Activated CD4-positive, alpha-beta T cell treated with anti-CD3 and anti-CD28 coated beads, Interleukin-2, amount 10 ng/mL, durations not matched to agents 7 days and 5 days (primary cell): ENCODE data around the gene SLC25A21. TPM values are rescaled to one million over a fixed set of nuclear protein-coding genes. Genes with fewer than 3 reads are reported as not detected.

ENCODE experiments used
- CTCF ChIA-PET: fragments of 350-600 bp; sonication (Branson Sonifier 250); formaldehyde crosslinking; loops from one replicate; lab custom pipeline; 2021; ENCODE audit warnings: antibody characterized with exemption; lab: Charles Lee
- POLR2A ChIA-PET: fragments of 350-600 bp; sonication (Branson Sonifier 250); formaldehyde crosslinking; loops from one replicate; lab custom pipeline; 2021; ENCODE audit warnings: antibody characterized with exemption; lab: Charles Lee
- DNase-seq: peaks from one replicate; pipeline ENCODE4 v3.0.0-alpha.2; 2020
- H3K27ac Mint-ChIP-seq: one replicate; pipeline ENCODE4 v1.8.0; 2021; ENCODE audit warnings: mild to moderate bottlenecking, moderate library complexity, mixed read lengths
- H3K27me3 Mint-ChIP-seq: one replicate; pipeline ENCODE4 v1.8.0; 2021; ENCODE audit warnings: mixed read lengths
- H3K36me3 Mint-ChIP-seq: one replicate; pipeline ENCODE4 v1.8.0; 2021; ENCODE audit warnings: low read depth, mixed read lengths
- H3K4me1 Mint-ChIP-seq: one replicate; pipeline ENCODE4 v1.8.0; 2021; ENCODE audit warnings: mixed read lengths
- H3K4me3 Mint-ChIP-seq: one replicate; pipeline ENCODE4 v1.8.0; 2021; ENCODE audit warnings: mild to moderate bottlenecking, moderate library complexity, mixed read lengths
- H3K9me3 Mint-ChIP-seq: one replicate; pipeline ENCODE4 v1.8.0; 2021; ENCODE audit warnings: mixed read lengths
- total RNA-seq, 2 experiments: library from RNA; stranded (reverse); gene quantifications; one replicate each; pipeline ENCODE4 v1.2.3, GENCODE V29; 2021

Gene SLC25A21
- total RNA-seq, 2 experiments from 2014 or later, result not detected

DNA sequence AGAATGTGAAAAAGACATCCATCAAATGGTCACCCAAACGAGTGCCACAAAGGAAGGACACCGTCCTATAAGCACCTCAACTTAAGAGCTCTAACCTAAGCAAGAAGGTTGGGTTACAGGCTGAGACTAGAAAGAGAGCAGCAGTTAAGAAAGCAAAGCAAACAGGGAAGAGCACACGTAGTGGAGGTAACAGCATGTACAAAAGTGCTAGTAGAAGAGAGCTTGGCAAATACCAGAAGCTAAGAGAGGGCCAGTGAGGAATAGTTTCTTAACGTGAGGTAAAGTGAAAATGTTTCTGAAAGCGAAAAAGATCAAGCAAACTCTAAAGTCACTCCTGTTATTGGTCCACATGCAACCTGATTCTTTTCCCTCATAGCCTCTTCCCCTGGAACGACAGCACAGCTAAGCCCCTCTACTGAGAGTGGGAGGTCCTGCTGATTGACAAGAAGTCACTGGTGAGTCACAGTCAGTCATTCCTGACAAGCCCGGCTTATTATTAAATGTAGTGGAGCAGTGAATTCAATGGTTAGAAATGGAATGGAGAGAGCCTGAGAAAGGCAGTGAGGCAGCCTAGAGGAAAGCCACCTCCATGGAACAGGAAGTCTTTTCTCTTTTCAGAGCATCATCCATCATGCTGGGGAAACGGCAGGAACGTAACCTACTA lies 204.4 kb downstream of the SLC25A21 start:
- Mint-ChIP-seq H3K36me3 (no peaks in the 10 kb centered on the region), H3K27me3 (no peaks in the 10 kb centered on the region), H3K9me3 (no peaks in the 10 kb centered on the region), H3K4me1 (no peaks in the 10 kb centered on the region), H3K4me3 (no peak overlapping the region), H3K27ac (no peak overlapping the region)
- DNase-seq, result no peak
- POLR2A ChIA-PET, result no interaction called here
- CTCF ChIA-PET, result no interaction called here

DNA sequence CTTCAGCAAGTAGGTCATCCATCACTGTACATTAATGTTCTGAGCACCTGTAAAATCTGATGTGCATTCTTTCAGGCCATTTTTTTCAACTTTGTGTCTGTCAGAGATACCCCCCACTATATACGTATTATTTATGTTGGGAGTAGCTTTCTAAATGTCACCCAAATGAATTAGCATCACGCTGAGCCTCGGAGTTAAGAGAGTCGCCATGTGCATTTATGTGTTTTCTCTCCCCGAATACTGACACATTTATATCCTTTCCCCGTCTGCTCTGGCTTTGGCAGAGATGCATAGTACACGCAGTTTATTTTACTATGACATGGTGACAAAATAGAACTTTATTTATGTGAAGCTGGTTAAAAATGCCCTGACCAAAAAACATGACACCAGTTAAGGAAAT lies 216.4 kb downstream of the SLC25A21 start:
- Mint-ChIP-seq H3K27me3 (no peaks in the 10 kb centered on the region), H3K4me3 (no peak overlapping the region), H3K27ac (no peak overlapping the region), H3K9me3 (no peaks in the 10 kb centered on the region), H3K4me1 (no peaks in the 10 kb centered on the region), H3K36me3 (no peaks in the 10 kb centered on the region)
- ChIA-PET CTCF (no interaction called here), POLR2A (no interaction called here)
- DNase-seq, result no peak

DNA sequence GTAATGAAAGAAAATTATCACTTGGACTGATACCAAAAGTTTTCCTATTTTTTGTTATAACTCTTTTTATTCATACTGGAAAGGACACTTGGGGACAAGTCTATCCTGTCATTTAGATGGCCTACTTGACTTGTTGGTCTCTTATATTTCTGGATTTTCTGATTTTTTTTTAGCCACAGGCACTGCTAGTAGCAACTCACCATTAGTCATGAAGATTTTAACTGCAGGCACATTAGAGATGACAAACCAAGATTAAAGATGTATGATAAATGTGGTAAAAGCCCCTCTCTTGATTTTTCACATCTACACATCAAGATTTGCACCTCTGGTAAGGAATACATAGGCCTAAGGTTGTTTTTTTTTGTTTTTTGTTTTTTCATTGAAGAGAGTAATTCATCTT lies 217.0 kb downstream of the SLC25A21 start:
- H3K9me3 Mint-ChIP-seq, result no peaks in the 10 kb centered on the region
- CTCF ChIA-PET, result no interaction called here
- POLR2A ChIA-PET, result no interaction called here
- no peaks in the 10 kb centered on the region for H3K27me3 Mint-ChIP-seq
- H3K27ac Mint-ChIP-seq, result no peak overlapping the region
- H3K36me3 Mint-ChIP-seq, result no peaks in the 10 kb centered on the region
- DNase-seq, result no peak
- H3K4me3 Mint-ChIP-seq, result no peak overlapping the region
- H3K4me1 Mint-ChIP-seq, result no peaks in the 10 kb centered on the region

DNA sequence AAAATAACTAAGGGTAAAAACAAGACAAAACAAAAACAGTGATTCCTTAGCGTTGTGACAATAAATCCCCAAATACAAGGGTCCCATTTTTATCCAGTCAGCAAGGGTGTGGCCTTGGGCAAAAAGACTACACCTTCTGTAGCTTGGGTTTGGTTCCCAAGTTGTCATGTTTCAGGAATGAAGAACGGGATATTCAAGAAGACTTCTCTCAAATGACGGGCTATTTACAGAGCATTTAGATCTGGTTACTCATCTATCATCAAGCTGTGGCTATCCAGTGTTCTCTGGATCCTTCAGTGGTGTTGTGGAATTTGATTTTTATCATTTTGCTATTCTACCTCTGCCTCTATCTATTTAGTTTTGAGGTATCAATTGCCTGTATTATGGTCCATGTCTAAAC lies 219.7 kb downstream of the SLC25A21 start:
- no peak overlapping the region for H3K4me3 Mint-ChIP-seq
- H3K36me3 Mint-ChIP-seq, result no peaks in the 10 kb centered on the region
- H3K27me3 Mint-ChIP-seq, result no peaks in the 10 kb centered on the region
- H3K9me3 Mint-ChIP-seq, result no peaks in the 10 kb centered on the region
- H3K4me1 Mint-ChIP-seq, result no peaks in the 10 kb centered on the region
- no peak overlapping the region for H3K27ac Mint-ChIP-seq
- DNase-seq, result no peak
- ChIA-PET CTCF (no interaction called here), POLR2A (no interaction called here)

DNA sequence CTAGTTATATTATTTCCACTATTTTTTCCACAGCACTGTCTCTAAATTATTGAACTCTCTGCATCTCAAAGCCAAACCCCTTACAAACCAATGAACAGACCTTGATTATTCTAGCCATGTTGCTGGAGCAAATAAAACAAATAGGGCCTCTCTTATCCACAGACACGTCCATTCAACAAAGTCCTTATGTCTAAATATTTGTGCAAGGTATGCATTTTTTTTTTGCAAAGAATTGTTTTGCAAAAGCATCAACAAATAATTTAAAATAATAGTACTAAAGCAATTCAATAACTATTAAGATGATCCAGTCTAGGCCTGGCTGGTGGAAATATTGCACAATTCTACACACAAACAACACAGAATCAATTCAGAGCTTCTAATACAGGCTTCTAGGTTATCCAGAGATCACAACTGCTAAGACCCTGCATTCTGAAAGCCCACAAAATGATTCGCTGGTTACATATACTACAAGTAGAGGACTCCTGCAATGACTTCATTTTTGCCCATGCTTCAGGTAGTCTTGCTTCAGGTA lies 221.0 kb downstream of the SLC25A21 start:
- H3K27me3 Mint-ChIP-seq, result no peaks in the 10 kb centered on the region
- no peaks in the 10 kb centered on the region for H3K4me1 Mint-ChIP-seq
- DNase-seq, result no peak
- H3K9me3 Mint-ChIP-seq, result no peaks in the 10 kb centered on the region
- H3K4me3 Mint-ChIP-seq, result no peak overlapping the region
- CTCF ChIA-PET, result no interaction called here
- no peak overlapping the region for H3K27ac Mint-ChIP-seq
- no peaks in the 10 kb centered on the region for H3K36me3 Mint-ChIP-seq
- POLR2A ChIA-PET, result no interaction called here

DNA sequence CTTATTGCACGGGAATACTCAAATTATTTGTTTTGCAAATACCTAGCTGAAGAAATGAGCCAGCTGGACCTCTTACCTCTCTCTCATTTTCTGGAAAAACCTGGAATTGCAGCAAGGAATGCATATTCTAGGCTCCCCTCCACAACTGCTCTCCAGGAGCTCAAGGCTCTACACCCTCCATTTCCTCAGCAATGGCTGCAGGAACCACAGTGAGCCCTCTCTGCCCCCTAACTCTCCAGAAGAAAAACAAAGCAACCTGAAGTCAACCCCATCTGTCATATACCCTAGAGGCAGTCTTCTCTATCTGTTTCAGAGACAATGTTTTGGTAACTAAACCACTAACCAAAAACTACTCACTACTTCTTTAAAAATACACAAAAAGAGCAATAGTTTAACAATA lies 221.6 kb downstream of the SLC25A21 start:
- H3K27ac Mint-ChIP-seq, result no peak overlapping the region
- no peaks in the 10 kb centered on the region for H3K27me3 Mint-ChIP-seq
- H3K4me1 Mint-ChIP-seq, result no peaks in the 10 kb centered on the region
- no peak for DNase-seq
- H3K36me3 Mint-ChIP-seq, result no peaks in the 10 kb centered on the region
- no peak overlapping the region for H3K4me3 Mint-ChIP-seq
- ChIA-PET POLR2A (no interaction called here), CTCF (no interaction called here)
- H3K9me3 Mint-ChIP-seq, result no peaks in the 10 kb centered on the region

DNA sequence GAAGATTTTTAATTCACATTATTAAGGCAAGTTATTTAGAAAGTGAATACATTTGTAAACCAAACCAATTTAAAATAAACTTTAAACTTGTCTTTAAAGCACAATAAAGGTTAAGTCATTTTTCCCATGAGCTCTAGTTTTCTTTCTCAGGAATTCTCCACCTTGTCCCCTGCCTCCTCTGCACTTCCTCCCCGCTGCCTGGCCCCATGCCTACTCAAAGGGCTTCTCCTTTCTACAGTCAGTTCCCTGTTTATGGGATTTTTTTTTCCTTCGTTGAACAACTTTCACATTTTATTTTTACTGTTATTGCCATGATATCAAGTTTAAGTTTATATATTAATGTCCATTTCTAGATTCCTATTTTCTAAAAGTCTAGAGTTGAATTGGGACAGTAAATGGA lies 223.0 kb downstream of the SLC25A21 start:
- no peak overlapping the region for H3K4me3 Mint-ChIP-seq
- no peak for DNase-seq
- no peaks in the 10 kb centered on the region for H3K36me3 Mint-ChIP-seq
- no peaks in the 10 kb centered on the region for H3K4me1 Mint-ChIP-seq
- POLR2A ChIA-PET, result no interaction called here
- CTCF ChIA-PET, result no interaction called here
- H3K27me3 Mint-ChIP-seq, result no peaks in the 10 kb centered on the region
- H3K9me3 Mint-ChIP-seq, result no peaks in the 10 kb centered on the region
- H3K27ac Mint-ChIP-seq, result no peak overlapping the region

DNA sequence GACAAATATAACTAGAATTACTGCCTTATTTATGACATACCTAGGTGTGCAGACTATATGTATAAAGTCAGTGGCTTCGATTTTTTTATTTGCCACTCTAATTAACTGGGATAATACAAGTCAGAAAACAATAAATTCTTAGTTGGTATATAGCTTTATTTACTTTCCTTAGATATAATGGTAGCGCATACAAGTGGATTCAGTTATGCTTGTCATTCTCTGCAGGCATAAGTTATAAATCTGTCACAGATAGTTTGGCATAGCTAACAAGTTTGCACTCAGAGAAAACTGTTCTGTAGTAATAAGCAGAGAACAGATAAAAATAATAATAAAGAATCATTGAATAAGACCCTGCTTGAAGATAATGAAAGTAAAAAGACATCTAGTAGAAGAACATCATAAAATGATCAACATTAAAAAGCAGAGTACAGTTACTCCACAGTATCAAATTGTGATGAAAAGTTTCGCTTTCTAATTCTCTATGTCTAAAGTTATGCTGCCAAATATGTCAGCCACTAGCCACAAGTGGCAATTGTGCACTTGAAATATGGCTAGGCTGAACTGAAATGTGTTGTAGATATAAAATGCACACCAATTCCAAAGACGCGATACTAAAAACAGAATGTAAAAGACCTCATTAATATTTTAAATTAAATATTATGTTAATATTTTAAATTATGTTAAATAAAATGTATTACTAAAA lies 224.1 kb downstream of the SLC25A21 start:
- Mint-ChIP-seq H3K4me1 (no peaks in the 10 kb centered on the region), H3K36me3 (no peaks in the 10 kb centered on the region), H3K4me3 (no peak overlapping the region), H3K27me3 (no peaks in the 10 kb centered on the region), H3K27ac (no peak overlapping the region), H3K9me3 (no peaks in the 10 kb centered on the region)
- no peak for DNase-seq
- CTCF ChIA-PET, result no interaction called here
- POLR2A ChIA-PET, result no interaction called here

DNA sequence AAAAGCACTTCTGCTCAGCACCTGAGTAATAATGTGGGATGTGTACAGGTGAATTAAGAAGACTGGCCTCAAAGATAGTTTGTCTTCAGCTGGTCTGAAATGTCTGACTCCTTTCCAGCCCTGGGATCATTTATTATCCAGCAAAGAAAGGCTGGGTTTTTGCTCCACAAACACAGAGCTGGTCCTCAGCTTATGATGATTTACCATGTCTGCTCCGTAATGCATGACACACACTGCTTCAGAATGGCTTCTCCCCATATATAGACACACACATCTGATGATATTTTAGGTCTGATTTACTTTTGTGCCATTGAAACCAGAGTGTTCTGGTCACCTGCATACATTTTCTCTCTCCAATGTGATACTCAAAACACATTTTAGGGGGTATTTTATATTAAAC lies 225.0 kb downstream of the SLC25A21 start:
- Mint-ChIP-seq H3K4me1 (no peaks in the 10 kb centered on the region), H3K9me3 (no peaks in the 10 kb centered on the region), H3K36me3 (no peaks in the 10 kb centered on the region), H3K4me3 (no peak overlapping the region), H3K27ac (no peak overlapping the region), H3K27me3 (no peaks in the 10 kb centered on the region)
- no peak for DNase-seq
- ChIA-PET CTCF (no interaction called here), POLR2A (no interaction called here)

DNA sequence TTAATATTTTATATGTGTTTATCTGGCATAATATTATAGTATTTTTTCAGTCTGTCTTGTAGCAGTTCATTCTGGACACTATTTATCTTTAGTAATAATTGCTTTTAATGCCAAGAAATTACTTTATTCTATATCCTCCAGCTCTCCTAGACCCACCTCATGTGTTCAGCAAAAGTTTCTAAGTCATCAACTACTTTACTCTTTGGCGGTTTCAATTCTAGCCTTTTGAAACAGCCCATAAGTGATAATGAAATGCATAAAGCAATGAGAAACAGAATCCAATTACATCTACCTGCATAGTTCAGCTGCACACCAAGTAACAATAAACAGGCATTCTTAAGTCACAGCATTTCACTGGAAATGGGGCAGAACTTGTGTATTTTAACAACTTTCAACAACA lies 225.5 kb downstream of the SLC25A21 start:
- H3K4me1 Mint-ChIP-seq, result no peaks in the 10 kb centered on the region
- no peaks in the 10 kb centered on the region for H3K36me3 Mint-ChIP-seq
- ChIA-PET POLR2A (no interaction called here), CTCF (no interaction called here)
- H3K27me3 Mint-ChIP-seq, result no peaks in the 10 kb centered on the region
- H3K9me3 Mint-ChIP-seq, result no peaks in the 10 kb centered on the region
- no peak overlapping the region for H3K4me3 Mint-ChIP-seq
- no peak overlapping the region for H3K27ac Mint-ChIP-seq
- no peak for DNase-seq

DNA sequence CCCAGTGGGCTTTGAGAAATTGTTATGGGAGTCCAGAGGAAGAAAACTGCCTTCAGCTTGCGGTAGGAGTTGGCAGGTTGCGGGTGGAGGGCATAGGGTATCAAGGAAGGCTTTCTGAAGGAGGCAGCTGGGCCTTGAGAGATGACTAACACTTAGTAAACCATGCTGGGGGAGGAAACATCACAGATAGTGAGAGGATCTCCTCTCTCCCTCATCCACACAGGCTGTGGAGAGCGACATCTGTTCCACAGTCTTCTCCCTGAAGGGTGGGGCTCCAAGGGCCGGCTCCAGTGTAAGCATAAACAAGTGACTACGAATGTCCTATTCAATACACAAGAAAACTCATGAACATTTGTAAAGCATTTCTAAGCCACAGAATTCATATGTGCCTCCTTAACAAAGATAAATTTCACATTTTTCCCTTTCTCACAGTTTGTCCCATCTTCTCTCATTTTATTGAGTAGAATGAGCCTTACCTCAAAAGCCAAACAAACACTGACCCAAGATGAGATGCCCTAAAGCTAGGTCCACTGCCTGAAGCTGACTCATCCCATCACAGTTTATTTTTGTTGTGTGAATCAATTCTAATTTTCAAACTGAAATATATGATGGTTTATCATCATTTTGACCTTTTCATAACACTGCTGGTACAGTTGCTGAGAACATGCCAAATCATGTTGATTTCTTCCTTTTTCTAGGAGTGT lies 227.9 kb downstream of the SLC25A21 start:
- no peaks in the 10 kb centered on the region for H3K27me3 Mint-ChIP-seq
- H3K4me3 Mint-ChIP-seq, result no peak overlapping the region
- H3K9me3 Mint-ChIP-seq, result no peaks in the 10 kb centered on the region
- POLR2A ChIA-PET, result no interaction called here
- no peaks in the 10 kb centered on the region for H3K36me3 Mint-ChIP-seq
- H3K27ac Mint-ChIP-seq, result no peak overlapping the region
- DNase-seq, result no peak
- CTCF ChIA-PET, result no interaction called here
- H3K4me1 Mint-ChIP-seq, result no peaks in the 10 kb centered on the region

DNA sequence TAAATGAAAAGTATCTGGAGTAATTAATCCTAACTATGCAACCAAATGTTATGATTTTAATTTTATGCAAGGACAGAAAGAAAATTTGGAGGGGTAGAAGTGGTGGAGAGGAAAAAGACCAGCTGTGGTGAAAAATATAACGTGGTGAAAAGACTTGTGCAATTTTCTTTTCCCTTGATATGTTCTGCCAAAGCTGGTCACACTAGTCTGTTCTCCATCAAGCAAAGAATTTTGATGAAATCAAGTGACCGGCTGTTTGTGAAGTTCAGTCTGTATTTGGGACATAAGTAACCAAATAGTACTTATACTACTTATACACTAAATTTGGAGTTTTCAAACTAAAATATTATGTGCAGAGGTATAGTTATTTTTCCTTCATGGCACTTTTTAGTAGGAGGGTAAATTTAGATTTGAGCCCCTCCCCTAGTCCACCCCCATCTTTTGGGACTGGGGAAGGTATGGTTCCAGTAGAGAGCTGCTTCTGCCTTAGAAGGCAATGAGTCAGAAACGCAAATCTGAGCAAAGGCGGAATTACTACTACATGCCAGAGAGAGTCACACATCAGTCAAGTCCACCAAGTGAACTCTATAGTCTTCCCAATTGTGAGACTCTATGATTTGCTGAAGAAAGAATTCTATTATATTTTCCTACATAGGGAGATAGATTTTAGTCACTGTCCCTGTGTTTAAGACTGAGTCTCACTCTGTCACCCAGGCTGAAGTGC lies 229.7 kb downstream of the SLC25A21 start:
- Mint-ChIP-seq H3K4me1 (no peaks in the 10 kb centered on the region), H3K36me3 (no peaks in the 10 kb centered on the region), H3K27me3 (no peaks in the 10 kb centered on the region), H3K27ac (no peak overlapping the region), H3K9me3 (no peaks in the 10 kb centered on the region), H3K4me3 (no peak overlapping the region)
- no peak for DNase-seq
- POLR2A ChIA-PET, result no interaction called here
- CTCF ChIA-PET, result no interaction called here
